Muscle of leg (tissue), 11 donors: ENCODE data around the gene BTNL8. TPM values are rescaled to one million over a fixed set of nuclear protein-coding genes. Genes with fewer than 3 reads are reported as not detected.

Source experiments
- DNase-seq: peaks from one replicate; pipeline ENCODE4 v3.0.0; 2013
- H3K27ac ChIP-seq: one replicate; pipeline ENCODE4 v1.5.1; 2013; ENCODE audit warnings: mild to moderate bottlenecking, low read length, control low read depth
- H3K27me3 ChIP-seq: one replicate; pipeline ENCODE4 v1.6.1; 2013; ENCODE audit warnings: low read length; ENCODE audit not compliant: control insufficient read depth, insufficient read depth
- H3K36me3 ChIP-seq: one replicate; pipeline ENCODE4 v1.6.1; 2013; ENCODE audit warnings: low read length; ENCODE audit not compliant: control insufficient read depth, insufficient read depth
- H3K4me1 ChIP-seq: one replicate; pipeline ENCODE4 v1.6.1; 2013; ENCODE audit warnings: low read length; ENCODE audit not compliant: control insufficient read depth, insufficient read depth
- H3K4me3 ChIP-seq: one replicate; pipeline ENCODE4 v1.5.1; 2013; ENCODE audit warnings: low read length, control low read depth
- H3K9me3 ChIP-seq: replicated peaks from 2 replicates; pipeline ENCODE4 v1.6.1; 2013; ENCODE audit warnings: low read depth, low read length; ENCODE audit not compliant: control insufficient read depth
- WGBS: methylation state at CpG from one replicate; pipeline ENCODE4 v1.1.5; 2013; ENCODE audit warnings: missing lambda C conversion rate; ENCODE audit not compliant: insufficient coverage; 5-methylcytosine and 5-hydroxymethylcytosine counted together
- polyA plus RNA-seq, 8 donors: library from polyadenylated mRNA; unstranded; fragments of 120-200 nt; gene quantifications; one replicate each; pipeline versions ENCODE4 v1.2.1 to v1.2.3, GENCODE V29; 2013; ENCODE audit warnings: inconsistent platforms in 1 of 8, low replicate concordance in 1 of 8; ENCODE audit not compliant: insufficient read length in 8 of 8, insufficient read depth in 1 of 8
- total RNA-seq: library from RNA; stranded (reverse); fragments of 120-200 nt; gene quantifications from one replicate; pipeline ENCODE4 v1.2.4, GENCODE V29; 2013

BTNL8 gene
- total and polyA plus RNA-seq, 9 donors = 0.09 to 3.0 (median 0.12) TPM; not detected in 2

- H3K4me3 ChIP-seq = no peak overlapping the region
- peaks cover 4% of the 10 kb centered on the region for H3K27me3 ChIP-seq
- DNase-seq = no peak
- WGBS = 40% methylated on average over 1 of the region's 5 CpGs
- no peak overlapping the region for H3K27ac ChIP-seq
- H3K36me3 ChIP-seq = no peaks in the 10 kb centered on the region
- H3K4me1 ChIP-seq = no peaks in the 10 kb centered on the region
- no peaks in the 10 kb centered on the region for H3K9me3 ChIP-seq
Observed at GRCh38 chr5:180909782-180910181, 10.8 kb downstream of the BTNL8 start.

GRCh38 chr5:180910182-180910581 is 11.2 kb downstream of the BTNL8 start:
- WGBS = 51% methylated on average over 2 of the region's 2 CpGs
- no peaks in the 10 kb centered on the region for H3K4me1 ChIP-seq
- no peaks in the 10 kb centered on the region for H3K9me3 ChIP-seq
- no peak for DNase-seq
- H3K36me3 ChIP-seq = no peaks in the 10 kb centered on the region
- no peak overlapping the region for H3K4me3 ChIP-seq
- H3K27ac ChIP-seq = no peak overlapping the region
- peaks cover 4% of the 10 kb centered on the region for H3K27me3 ChIP-seq

- Histone ChIP-seq H3K36me3 (no peaks in the 10 kb centered on the region), H3K9me3 (no peaks in the 10 kb centered on the region), H3K4me1 (no peaks in the 10 kb centered on the region), H3K27ac (no peak overlapping the region), H3K4me3 (no peak overlapping the region), H3K27me3 (peaks cover 4% of the 10 kb centered on the region)
- WGBS = 79% methylated on average over 4 of the region's 5 CpGs
- DNase-seq = no peak
Observed at GRCh38 chr5:180910735-180911134, 11.8 kb downstream of the BTNL8 start.

- Histone ChIP-seq H3K36me3 (no peaks in the 10 kb centered on the region), H3K4me1 (no peaks in the 10 kb centered on the region), H3K27ac (no peak overlapping the region), H3K4me3 (no peak overlapping the region), H3K9me3 (no peaks in the 10 kb centered on the region), H3K27me3 (peaks cover 4% of the 10 kb centered on the region)
- WGBS = no CpG with 5 or more reads among the region's 2 CpGs
- DNase-seq = no peak
Observed at GRCh38 chr5:180914646-180915045, 15.7 kb downstream of the BTNL8 start.

- Histone ChIP-seq H3K27ac (no peak overlapping the region), H3K9me3 (no peaks in the 10 kb centered on the region), H3K4me1 (no peaks in the 10 kb centered on the region), H3K27me3 (peaks cover 4% of the 10 kb centered on the region), H3K4me3 (no peak overlapping the region), H3K36me3 (no peaks in the 10 kb centered on the region)
- no peak for DNase-seq
- WGBS = 0% methylated on average over 1 of the region's 3 CpGs
Observed at GRCh38 chr5:180915924-180916323, 17.0 kb downstream of the BTNL8 start.

GRCh38 chr5:180918380-180918779 is 19.4 kb downstream of the BTNL8 start:
- Histone ChIP-seq H3K27me3 (no peaks in the 10 kb centered on the region), H3K4me1 (no peaks in the 10 kb centered on the region), H3K4me3 (no peak overlapping the region), H3K9me3 (no peaks in the 10 kb centered on the region), H3K27ac (no peak overlapping the region), H3K36me3 (no peaks in the 10 kb centered on the region)
- WGBS = no CpG with 5 or more reads among the region's 1 CpG
- DNase-seq = no peak

GRCh38 chr5:180920710-180921109 is 21.8 kb downstream of the BTNL8 start:
- Histone ChIP-seq H3K4me3 (no peak overlapping the region), H3K27ac (no peak overlapping the region), H3K27me3 (no peaks in the 10 kb centered on the region), H3K36me3 (no peaks in the 10 kb centered on the region), H3K4me1 (no peaks in the 10 kb centered on the region), H3K9me3 (peaks cover 2% of the 10 kb centered on the region)
- no peak for DNase-seq

GRCh38 chr5:180922932-180923331 is 24.0 kb downstream of the BTNL8 start:
- no peak overlapping the region for H3K4me3 ChIP-seq
- H3K27ac ChIP-seq = no peak overlapping the region
- DNase-seq = no peak
- no CpG with 5 or more reads among the region's 1 CpG for WGBS
- no peaks in the 10 kb centered on the region for H3K4me1 ChIP-seq
- peaks cover 2% of the 10 kb centered on the region for H3K9me3 ChIP-seq
- H3K27me3 ChIP-seq = no peaks in the 10 kb centered on the region
- no peaks in the 10 kb centered on the region for H3K36me3 ChIP-seq

GRCh38 chr5:180932660-180933059 is 33.7 kb downstream of the BTNL8 start:
- Histone ChIP-seq H3K9me3 (peaks cover 16% of the 10 kb centered on the region), H3K27ac (no peak overlapping the region), H3K4me3 (no peak overlapping the region), H3K4me1 (no peaks in the 10 kb centered on the region), H3K27me3 (no peaks in the 10 kb centered on the region), H3K36me3 (no peaks in the 10 kb centered on the region)
- no peak for DNase-seq

GRCh38 chr5:180935203-180935602 is 36.2 kb downstream of the BTNL8 start:
- no peaks in the 10 kb centered on the region for H3K36me3 ChIP-seq
- DNase-seq = no peak
- 69% methylated on average over 4 of the region's 4 CpGs for WGBS
- no peak overlapping the region for H3K4me3 ChIP-seq
- H3K4me1 ChIP-seq = no peaks in the 10 kb centered on the region
- no peak overlapping the region for H3K27ac ChIP-seq
- no peaks in the 10 kb centered on the region for H3K27me3 ChIP-seq
- H3K9me3 ChIP-seq = peaks cover 21% of the 10 kb centered on the region

- DNase-seq = no peak
- Histone ChIP-seq H3K9me3 (peaks cover 21% of the 10 kb centered on the region), H3K27ac (no peak overlapping the region), H3K36me3 (no peaks in the 10 kb centered on the region), H3K4me3 (no peak overlapping the region), H3K27me3 (no peaks in the 10 kb centered on the region), H3K4me1 (no peaks in the 10 kb centered on the region)
- 67% methylated on average over 1 of the region's 6 CpGs for WGBS
Observed at GRCh38 chr5:180938294-180938693, 39.3 kb downstream of the BTNL8 start.
